ENCODE data around the gene SPATA31E1.

DNA sequence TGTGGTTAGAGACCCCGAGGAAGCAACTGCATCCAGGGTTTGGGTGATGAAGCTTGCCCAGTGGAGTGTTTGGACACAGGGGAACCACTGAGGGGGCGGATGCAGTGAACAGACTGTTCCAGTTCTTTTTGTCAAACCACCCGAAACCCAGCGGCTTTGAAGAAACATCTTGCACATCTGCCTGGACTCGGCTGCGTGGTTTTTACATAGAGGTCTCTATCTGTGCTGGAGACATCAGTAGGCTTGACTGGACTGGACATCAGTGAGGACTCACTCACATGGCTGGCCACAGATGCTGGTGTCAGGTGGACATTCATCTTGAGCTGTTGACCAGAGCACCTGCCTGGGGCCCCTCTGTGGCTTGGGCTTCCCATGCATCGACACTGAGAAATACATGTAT, 15.3 kb upstream of the SPATA31E1 start:
- TF ChIP-seq, protein P1, sequence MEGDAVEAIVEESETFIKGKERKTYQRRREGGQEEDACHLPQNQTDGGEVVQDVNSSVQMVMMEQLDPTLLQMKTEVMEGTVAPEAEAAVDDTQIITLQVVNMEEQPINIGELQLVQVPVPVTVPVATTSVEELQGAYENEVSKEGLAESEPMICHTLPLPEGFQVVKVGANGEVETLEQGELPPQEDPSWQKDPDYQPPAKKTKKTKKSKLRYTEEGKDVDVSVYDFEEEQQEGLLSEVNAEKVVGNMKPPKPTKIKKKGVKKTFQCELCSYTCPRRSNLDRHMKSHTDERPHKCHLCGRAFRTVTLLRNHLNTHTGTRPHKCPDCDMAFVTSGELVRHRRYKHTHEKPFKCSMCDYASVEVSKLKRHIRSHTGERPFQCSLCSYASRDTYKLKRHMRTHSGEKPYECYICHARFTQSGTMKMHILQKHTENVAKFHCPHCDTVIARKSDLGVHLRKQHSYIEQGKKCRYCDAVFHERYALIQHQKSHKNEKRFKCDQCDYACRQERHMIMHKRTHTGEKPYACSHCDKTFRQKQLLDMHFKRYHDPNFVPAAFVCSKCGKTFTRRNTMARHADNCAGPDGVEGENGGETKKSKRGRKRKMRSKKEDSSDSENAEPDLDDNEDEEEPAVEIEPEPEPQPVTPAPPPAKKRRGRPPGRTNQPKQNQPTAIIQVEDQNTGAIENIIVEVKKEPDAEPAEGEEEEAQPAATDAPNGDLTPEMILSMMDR (IDR thresholded peaks at IDR 0.05 in 8 of 11, conservative IDR thresholded peaks at IDR 0.05 in 3 of 11): no peak
- TF ChIP-seq POLR2A (IDR thresholded peaks at IDR 0.05): no peak

Data from spleen (tissue), 7 donors.